Activated B cell treated with CpG ODN at 0.5 μM for 24 hours (primary cell): ENCODE measurements around the gene MRPL50. TPM values are rescaled to one million over a fixed set of nuclear protein-coding genes. Genes with fewer than 3 reads are reported as not detected.

Source experiments
- ATAC-seq: fragments of 200-7000 bp; cut with Tn5 transposase; one replicate; pipeline ENCODE4 v1.10.0; 2021; ENCODE audit warnings: low read depth, mild to moderate bottlenecking, moderate library complexity
- CTCF ChIA-PET: fragments of 350-600 bp; sonication (Branson Sonifier 250); formaldehyde crosslinking; loops from one replicate; lab custom pipeline; 2021; ENCODE audit warnings: antibody characterized with exemption; lab: Charles Lee
- POLR2A ChIA-PET: fragments of 350-600 bp; sonication (Branson Sonifier 250); formaldehyde crosslinking; loops from one replicate; lab custom pipeline; 2021; ENCODE audit warnings: antibody characterized with exemption; lab: Charles Lee
- DNase-seq: peaks from one replicate; pipeline ENCODE4 v3.0.0; 2022
- H3K27ac Mint-ChIP-seq: one replicate; pipeline ENCODE4 v1.8.0; 2020; ENCODE audit warnings: mixed read lengths
- H3K27me3 Mint-ChIP-seq: one replicate; pipeline ENCODE4 v1.8.0; 2021; ENCODE audit warnings: mixed read lengths
- H3K36me3 Mint-ChIP-seq: one replicate; pipeline ENCODE4 v1.8.0; 2021; ENCODE audit warnings: low read depth, mixed read lengths
- H3K4me1 Mint-ChIP-seq: one replicate; pipeline ENCODE4 v1.8.0; 2021; ENCODE audit warnings: mixed read lengths
- H3K4me3 Mint-ChIP-seq: one replicate; pipeline ENCODE4 v1.8.0; 2020; ENCODE audit warnings: mild to moderate bottlenecking, mixed read lengths
- H3K9me3 Mint-ChIP-seq: one replicate; pipeline ENCODE4 v1.8.0; 2020; ENCODE audit warnings: mixed read lengths
- intact Hi-C: fragments of 100-400 bp; cut with micrococcal nuclease; formaldehyde crosslinking; loops from one replicate; pipeline ENCODE4 v1.15.1; 2024
- total RNA-seq: library from RNA; stranded (reverse); gene quantifications from 2 replicates; pipeline ENCODE4 v1.2.3, GENCODE V29; 2022
- TF ChIP-seq, protein P1 (sequence below): fragments of 200-600 bp; IDR thresholded peaks from one replicate; pipeline ENCODE4 v1.8.0; 2022; ENCODE audit warnings: antibody characterized with exemption, mild to moderate bottlenecking

MRPL50 gene
- total RNA-seq, 1 donor from 2014 or later = 14.0 TPM

DNA sequence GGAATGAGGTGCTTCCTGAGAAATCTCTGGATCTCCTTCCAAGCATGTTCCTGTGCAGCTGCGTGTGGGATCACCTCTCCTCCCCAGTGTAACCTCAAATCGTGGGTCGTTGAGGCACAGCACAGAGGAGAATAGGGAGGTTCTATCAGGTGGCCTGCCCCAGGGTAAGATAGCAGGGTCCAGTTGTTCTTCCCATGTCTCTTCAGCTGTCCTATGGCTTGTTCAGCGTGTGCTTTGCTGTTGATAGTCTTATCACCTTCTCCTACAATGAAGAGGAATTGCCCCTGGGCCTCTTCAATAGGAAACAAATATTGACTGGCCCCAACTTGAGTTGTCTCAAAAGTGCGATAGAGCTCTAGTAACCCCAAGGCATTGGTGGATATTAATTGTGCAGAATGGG is 36.0 kb downstream of the MRPL50 start:
- Mint-ChIP-seq H3K36me3 (no peaks in the 10 kb centered on the region), H3K4me3 (no peak overlapping the region), H3K27ac (no peak overlapping the region), H3K4me1 (no peaks in the 10 kb centered on the region), H3K9me3 (no peaks in the 10 kb centered on the region), H3K27me3 (no peaks in the 10 kb centered on the region)
- ChIA-PET POLR2A (no interaction called here), CTCF (no interaction called here)
- intact Hi-C loops = no loop called here
- ATAC-seq = no peak
- no peak for DNase-seq
- TF ChIP-seq, protein P1, sequence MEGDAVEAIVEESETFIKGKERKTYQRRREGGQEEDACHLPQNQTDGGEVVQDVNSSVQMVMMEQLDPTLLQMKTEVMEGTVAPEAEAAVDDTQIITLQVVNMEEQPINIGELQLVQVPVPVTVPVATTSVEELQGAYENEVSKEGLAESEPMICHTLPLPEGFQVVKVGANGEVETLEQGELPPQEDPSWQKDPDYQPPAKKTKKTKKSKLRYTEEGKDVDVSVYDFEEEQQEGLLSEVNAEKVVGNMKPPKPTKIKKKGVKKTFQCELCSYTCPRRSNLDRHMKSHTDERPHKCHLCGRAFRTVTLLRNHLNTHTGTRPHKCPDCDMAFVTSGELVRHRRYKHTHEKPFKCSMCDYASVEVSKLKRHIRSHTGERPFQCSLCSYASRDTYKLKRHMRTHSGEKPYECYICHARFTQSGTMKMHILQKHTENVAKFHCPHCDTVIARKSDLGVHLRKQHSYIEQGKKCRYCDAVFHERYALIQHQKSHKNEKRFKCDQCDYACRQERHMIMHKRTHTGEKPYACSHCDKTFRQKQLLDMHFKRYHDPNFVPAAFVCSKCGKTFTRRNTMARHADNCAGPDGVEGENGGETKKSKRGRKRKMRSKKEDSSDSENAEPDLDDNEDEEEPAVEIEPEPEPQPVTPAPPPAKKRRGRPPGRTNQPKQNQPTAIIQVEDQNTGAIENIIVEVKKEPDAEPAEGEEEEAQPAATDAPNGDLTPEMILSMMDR = no peak

DNA sequence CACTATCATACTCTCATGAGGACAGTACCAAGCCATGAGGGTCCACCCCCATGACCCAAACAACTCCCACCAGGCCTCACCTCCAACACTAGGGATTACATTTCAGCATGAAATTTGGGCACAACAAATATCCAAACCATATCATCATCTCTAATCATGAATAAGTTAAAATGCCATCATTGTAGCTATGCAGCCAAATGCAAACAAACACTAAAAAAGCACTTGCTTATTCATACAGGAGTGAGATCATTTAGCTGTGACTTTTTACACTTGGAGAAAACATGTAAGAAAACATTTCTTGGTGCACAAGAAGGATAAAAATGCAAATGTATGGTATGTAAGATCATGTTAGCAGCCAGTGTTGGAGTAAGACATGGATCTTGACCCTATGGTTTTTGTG is 37.8 kb downstream of the MRPL50 start:
- TF ChIP-seq, protein P1 = no peak
- POLR2A ChIA-PET = no interaction called here
- Mint-ChIP-seq H3K36me3 (no peaks in the 10 kb centered on the region), H3K27me3 (no peaks in the 10 kb centered on the region), H3K9me3 (no peaks in the 10 kb centered on the region), H3K27ac (no peak overlapping the region), H3K4me1 (no peaks in the 10 kb centered on the region), H3K4me3 (no peak overlapping the region)
- DNase-seq = no peak
- intact Hi-C loops = no loop called here
- no peak for ATAC-seq
- CTCF ChIA-PET = no interaction called here

DNA sequence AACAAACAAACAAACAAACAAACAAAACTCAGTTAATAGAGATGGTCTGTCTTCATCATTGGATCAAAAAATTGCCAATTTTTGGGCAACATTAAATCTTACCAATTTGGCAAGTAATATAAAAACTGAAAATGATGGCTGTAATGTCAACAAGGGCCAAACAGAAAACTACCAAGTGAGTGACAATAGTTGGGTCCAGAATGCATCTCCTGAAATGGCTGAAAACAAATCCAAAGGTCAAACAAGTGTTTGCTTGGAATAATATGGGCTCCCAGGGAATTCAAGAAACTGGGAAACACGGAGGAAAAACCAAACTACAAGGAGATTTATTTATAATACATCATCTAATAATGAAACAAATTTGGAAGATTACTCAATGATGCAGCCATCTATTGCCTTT is 38.7 kb downstream of the MRPL50 start:
- Mint-ChIP-seq H3K9me3 (no peaks in the 10 kb centered on the region), H3K36me3 (no peaks in the 10 kb centered on the region), H3K4me3 (no peak overlapping the region), H3K27ac (no peak overlapping the region), H3K27me3 (no peaks in the 10 kb centered on the region), H3K4me1 (no peaks in the 10 kb centered on the region)
- no peak for ATAC-seq
- DNase-seq = no peak
- intact Hi-C loops = no loop called here
- POLR2A ChIA-PET = no interaction called here
- CTCF ChIA-PET = no interaction called here
- TF ChIP-seq, protein P1 = no peak

DNA sequence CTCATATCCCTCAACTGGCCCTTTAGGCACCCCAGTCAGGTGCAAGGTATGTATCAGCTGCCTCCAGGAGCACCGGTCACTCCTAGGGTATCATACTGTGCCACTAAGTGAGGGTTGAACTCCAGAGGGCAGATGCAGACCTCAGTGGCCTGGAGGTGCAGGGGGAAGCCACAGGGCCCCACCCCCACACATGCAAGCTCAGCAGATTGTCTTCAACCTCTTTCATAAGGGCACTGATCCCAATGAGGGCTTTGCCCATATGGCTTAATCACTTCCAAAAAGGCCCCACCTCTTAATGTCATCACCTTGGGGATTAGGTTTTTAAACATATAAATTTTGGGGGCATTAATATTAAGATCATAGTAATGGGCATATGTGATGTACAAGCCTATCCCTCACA is 41.8 kb downstream of the MRPL50 start:
- H3K27me3 Mint-ChIP-seq = no peaks in the 10 kb centered on the region
- ChIA-PET CTCF (no interaction called here), POLR2A (no interaction called here)
- intact Hi-C loops = no loop called here
- ATAC-seq (no peak), DNase-seq (no peak)
- no peaks in the 10 kb centered on the region for H3K4me1 Mint-ChIP-seq
- no peaks in the 10 kb centered on the region for H3K9me3 Mint-ChIP-seq
- no peak overlapping the region for H3K4me3 Mint-ChIP-seq
- TF ChIP-seq, protein P1 = no peak
- no peak overlapping the region for H3K27ac Mint-ChIP-seq
- no peaks in the 10 kb centered on the region for H3K36me3 Mint-ChIP-seq

DNA sequence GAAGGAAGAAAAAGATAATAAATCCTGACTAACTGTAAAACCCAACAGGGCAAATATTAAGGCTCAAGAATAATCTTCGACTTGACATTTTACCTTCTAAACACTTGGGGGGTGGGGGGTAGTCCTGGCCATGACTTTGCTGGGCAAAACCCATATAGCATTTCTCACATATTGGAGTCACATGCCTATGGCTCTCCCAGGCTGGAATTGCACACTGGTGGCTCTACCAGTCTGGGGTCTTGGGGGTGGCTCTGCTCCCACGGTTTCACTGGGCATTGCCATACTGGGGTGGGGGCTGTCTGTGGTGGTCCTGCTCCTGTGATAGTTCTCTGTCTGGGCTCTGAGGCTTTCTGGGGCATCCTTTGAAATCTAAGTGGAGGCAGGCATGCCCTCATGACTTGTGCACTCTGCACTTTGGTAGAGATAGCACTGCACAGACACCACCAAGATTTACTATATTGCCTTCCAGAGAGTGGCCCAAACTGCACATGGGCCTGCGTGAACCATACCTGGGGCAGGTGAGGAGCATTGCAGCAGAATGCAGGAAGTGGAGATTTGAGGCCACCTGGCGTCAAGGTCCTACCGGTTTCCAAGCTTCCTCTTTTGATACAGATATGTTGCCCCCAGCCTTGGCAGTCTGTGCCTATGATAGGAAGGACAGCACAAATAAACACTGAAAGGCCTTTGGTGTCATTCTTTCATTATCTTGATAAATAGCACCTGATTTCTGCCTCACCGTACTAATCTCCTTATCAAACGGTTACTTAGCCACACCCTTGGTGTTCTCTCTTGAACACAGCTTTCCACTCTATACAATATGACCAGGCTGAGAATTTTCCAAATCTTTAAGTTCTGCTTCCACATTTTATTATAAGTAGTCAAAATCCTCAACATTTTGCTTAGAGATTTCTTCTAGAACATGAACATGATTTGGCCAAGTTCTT is 43.4 kb downstream of the MRPL50 start:
- CTCF ChIA-PET = no interaction called here
- H3K4me3 Mint-ChIP-seq = no peak overlapping the region

More for the DNA sequence above, 43.4 kb downstream of the MRPL50 start:
- TF ChIP-seq, protein P1 = no peak
- intact Hi-C loops = no loop called here
- no peaks in the 10 kb centered on the region for H3K27me3 Mint-ChIP-seq
- no peak for ATAC-seq
- H3K4me1 Mint-ChIP-seq = no peaks in the 10 kb centered on the region
- no peak for DNase-seq
- POLR2A ChIA-PET = no interaction called here
- H3K9me3 Mint-ChIP-seq = no peaks in the 10 kb centered on the region
- H3K36me3 Mint-ChIP-seq = no peaks in the 10 kb centered on the region
- H3K27ac Mint-ChIP-seq = no peak overlapping the region
